GM23338 (cell line): ENCODE measurements around the gene NFE2L1. TPM values are rescaled to one million over a fixed set of nuclear protein-coding genes. Genes with fewer than 3 reads are reported as not detected.

Experiments
- ATAC-seq: fragments of 200-7000 bp; cut with Tn5 transposase; 3 replicates; pipeline ENCODE4 v1.9.1; 2020
- DNase-seq: peaks from one replicate; pipeline ENCODE4 v3.0.0-alpha.2; 2015; ENCODE audit warnings: low spot score
- H2AFZ ChIP-seq: fragments of 200-600 bp; sonication (generic); 2 replicates; pipeline ENCODE4 v1.8.0; 2016; ENCODE audit warnings: antibody characterized with exemption, mild to moderate bottlenecking, moderate library complexity
- H3F3A ChIP-seq: fragments of 200-600 bp; sonication (generic); replicated peaks from 2 replicates; pipeline ENCODE4 v1.8.0; 2017; ENCODE audit warnings: antibody characterized with exemption, mixed run types, low read depth
- H3K27ac ChIP-seq: fragments of 200-600 bp; sonication (generic); 2 replicates; pipeline ENCODE4 v1.6.1; 2016; ENCODE audit warnings: low read depth
- H3K27me3 ChIP-seq: fragments of 200-600 bp; sonication (generic); 2 replicates; pipeline ENCODE4 v1.8.0; 2016; ENCODE audit warnings: mild to moderate bottlenecking, mixed run types, moderate library complexity; ENCODE audit not compliant: insufficient read depth
- H3K36me3 ChIP-seq: fragments of 200-600 bp; sonication (generic); 2 replicates; pipeline ENCODE4 v1.8.0; 2016; ENCODE audit warnings: mild to moderate bottlenecking; ENCODE audit not compliant: insufficient read depth
- H3K4me1 ChIP-seq: fragments of 200-600 bp; sonication (generic); 2 replicates; pipeline ENCODE4 v1.8.0; 2016; ENCODE audit warnings: mild to moderate bottlenecking, moderate library complexity; ENCODE audit not compliant: insufficient read depth
- H3K4me2 ChIP-seq: fragments of 200-600 bp; sonication (generic); 2 replicates; pipeline ENCODE4 v1.7.1; 2017; ENCODE audit warnings: mixed run types
- H3K4me3 ChIP-seq: fragments of 200-600 bp; sonication (generic); 2 replicates; pipeline ENCODE4 v1.6.1; 2016; ENCODE audit warnings: mixed run types
- H3K79me2 ChIP-seq: fragments of 200-600 bp; sonication (generic); replicated peaks from 2 replicates; pipeline ENCODE4 v1.8.0; 2017; ENCODE audit warnings: mild to moderate bottlenecking; ENCODE audit not compliant: insufficient read depth
- H3K9me2 ChIP-seq: fragments of 200-600 bp; sonication (generic); 2 replicates; pipeline ENCODE4 v1.8.0; 2017; ENCODE audit not compliant: insufficient read depth
- H4K20me1 ChIP-seq: fragments of 200-600 bp; sonication (generic); replicated peaks from 2 replicates; pipeline ENCODE4 v1.8.0; 2017; ENCODE audit warnings: mild to moderate bottlenecking; ENCODE audit not compliant: insufficient read depth
- H3K27ac Mint-ChIP-seq: 2 replicates; pipeline ENCODE4 v1.8.0; 2020; ENCODE audit warnings: inconsistent platforms, mild to moderate bottlenecking, moderate library complexity, mixed read lengths
- H3K27me3 Mint-ChIP-seq: 3 replicates; pipeline ENCODE4 v1.8.0; 2022; ENCODE audit warnings: low read depth, mild to moderate bottlenecking, moderate library complexity, mixed read lengths, inconsistent platforms; ENCODE audit not compliant: insufficient read depth, poor library complexity
- H3K36me3 Mint-ChIP-seq: 3 replicates; pipeline ENCODE4 v1.8.0; 2021; ENCODE audit warnings: low read depth, mild to moderate bottlenecking, inconsistent platforms, moderate library complexity, mixed read lengths
- H3K4me1 Mint-ChIP-seq: 3 replicates; pipeline ENCODE4 v1.8.0; 2020; ENCODE audit warnings: mild to moderate bottlenecking, inconsistent platforms, mixed read lengths
- H3K4me3 Mint-ChIP-seq: 3 replicates; pipeline ENCODE4 v1.8.0; 2021; ENCODE audit warnings: moderate library complexity, mild to moderate bottlenecking, inconsistent platforms, mixed read lengths
- H3K9me3 Mint-ChIP-seq: 3 replicates; pipeline ENCODE4 v1.8.0; 2020; ENCODE audit warnings: moderate library complexity, mild to moderate bottlenecking, inconsistent platforms, mixed read lengths
- CREB1 ChIP-seq: fragments of 250-450 bp; sonication (Bioruptor Pico); IDR thresholded peaks from 2 replicates; pipeline ENCODE4 v1.5.0; 2020; ENCODE audit warnings: low read depth, mild to moderate bottlenecking, moderate library complexity
- EZH2 ChIP-seq: fragments of 200-600 bp; sonication (generic); IDR thresholded peaks from one replicate; pipeline ENCODE4 v1.8.0; 2017; ENCODE audit warnings: antibody characterized with exemption, mild to moderate bottlenecking, low read depth; ENCODE audit not compliant: unreplicated experiment
- EZH2phosphoT487 ChIP-seq: fragments of 200-600 bp; sonication (generic); IDR thresholded peaks from one replicate; pipeline ENCODE4 v1.8.1; 2018; ENCODE audit warnings: antibody characterized with exemption; ENCODE audit not compliant: unreplicated experiment
- JUNB ChIP-seq: IDR thresholded peaks from one replicate; pipeline ENCODE4 v1.6.1; 2016; ENCODE audit warnings: antibody characterized with exemption; ENCODE audit not compliant: unreplicated experiment
- NANOG ChIP-seq: IDR thresholded peaks from 2 replicates; pipeline ENCODE4 v1.6.1; 2016; ENCODE audit warnings: antibody characterized with exemption, borderline replicate concordance
- POLR2AphosphoS5 ChIP-seq: IDR thresholded peaks from 2 replicates; pipeline ENCODE4 v1.6.1; 2016; ENCODE audit warnings: antibody characterized with exemption, low read depth
- STAT1 ChIP-seq: IDR thresholded peaks from one replicate; pipeline ENCODE4 v1.6.1; 2016; ENCODE audit warnings: antibody characterized with exemption; ENCODE audit not compliant: unreplicated experiment
- ZNF114 ChIP-seq: fragments of 250-450 bp; sonication (Bioruptor Pico); IDR thresholded peaks from 2 replicates; pipeline ENCODE4 v1.5.0; 2020; ENCODE audit warnings: mild to moderate bottlenecking, moderate library complexity
- ZNF331 ChIP-seq: fragments of 250-450 bp; sonication (Bioruptor Pico); IDR thresholded peaks from 2 replicates; pipeline ENCODE4 v1.5.0; 2020; ENCODE audit warnings: low read depth, mild to moderate bottlenecking, moderate library complexity
- polyA plus RNA-seq: library from polyadenylated mRNA; unstranded; fragments of >200 nt; fragmentation: Nextera tagmentation; extraction: Ambion mirVana; gene quantifications from 2 replicates; pipeline ENCODE4 v1.2.1, GENCODE V29; 2016
- total RNA-seq: library from RNA; depleted of rRNA; stranded (reverse); fragments of >200 nt; shearing (Covaris generic); gene quantifications from 2 replicates; pipeline ENCODE4 v1.2.3, GENCODE V29; 2014
- TF ChIP-seq, protein P1 (sequence below): IDR thresholded peaks from one replicate; pipeline ENCODE4 v1.6.1; 2018; ENCODE audit warnings: antibody characterized with exemption; ENCODE audit not compliant: unreplicated experiment
- TF ChIP-seq, protein P2 (sequence below): IDR thresholded peaks from 2 replicates; pipeline ENCODE4 v1.6.1; 2016; ENCODE audit warnings: antibody characterized with exemption
- TF ChIP-seq, protein P3 (sequence below): fragments of 250-450 bp; sonication (Bioruptor Pico); IDR thresholded peaks from 2 replicates; pipeline ENCODE4 v1.5.0; 2020; ENCODE audit warnings: mild to moderate bottlenecking, moderate library complexity
- TF ChIP-seq, protein P4 (sequence below), 2 experiments: fragments of 200-600 bp in 1 of 2; sonication (generic) in 1 of 2; conservative IDR thresholded peaks; 2 replicates each; pipeline versions ENCODE4 v1.5.1 to v1.6.1; 2016 to 2017; ENCODE audit warnings: antibody characterized with exemption in 2 of 2, low read depth in 2 of 2, mild to moderate bottlenecking in 2 of 2, moderate library complexity in 1 of 2

The NFE2L1 gene
- total and polyA plus RNA-seq, 2 experiments from 2014 or later = 39.9 to 138 TPM

DNA sequence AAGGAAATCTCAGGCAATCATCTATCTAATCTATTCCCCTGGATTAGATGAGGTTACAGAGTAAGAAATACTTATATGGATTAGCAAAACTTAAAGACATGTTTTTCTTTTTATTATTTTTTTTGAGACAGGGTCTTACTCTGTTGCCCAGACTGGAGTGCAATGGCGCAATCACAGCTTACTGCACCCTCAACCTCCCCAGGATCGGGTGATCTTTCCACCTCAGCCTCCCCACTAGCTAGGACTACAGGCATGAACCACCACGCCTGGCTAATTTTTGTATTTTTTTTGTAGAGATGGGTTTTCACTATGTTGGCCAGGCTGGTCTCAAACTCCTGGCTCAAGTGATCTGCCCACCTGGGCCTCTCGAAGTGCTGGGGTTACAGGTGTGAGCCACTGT lies 3.3 kb upstream of the NFE2L1 start:
- Mint-ChIP-seq H3K36me3 (peaks cover 8% of the 10 kb centered on the region; the same call in 2 of the 3 replicates), H3K4me1 (peaks cover 28% of the 10 kb centered on the region), H3K27me3 (peaks cover 21% of the 10 kb centered on the region), H3K9me3 (no peaks in the 10 kb centered on the region), H3K27ac (no peak overlapping the region), H3K4me3 (no peak overlapping the region; the same call in 2 of the 3 replicates)
- TF ChIP-seq, protein P1, sequence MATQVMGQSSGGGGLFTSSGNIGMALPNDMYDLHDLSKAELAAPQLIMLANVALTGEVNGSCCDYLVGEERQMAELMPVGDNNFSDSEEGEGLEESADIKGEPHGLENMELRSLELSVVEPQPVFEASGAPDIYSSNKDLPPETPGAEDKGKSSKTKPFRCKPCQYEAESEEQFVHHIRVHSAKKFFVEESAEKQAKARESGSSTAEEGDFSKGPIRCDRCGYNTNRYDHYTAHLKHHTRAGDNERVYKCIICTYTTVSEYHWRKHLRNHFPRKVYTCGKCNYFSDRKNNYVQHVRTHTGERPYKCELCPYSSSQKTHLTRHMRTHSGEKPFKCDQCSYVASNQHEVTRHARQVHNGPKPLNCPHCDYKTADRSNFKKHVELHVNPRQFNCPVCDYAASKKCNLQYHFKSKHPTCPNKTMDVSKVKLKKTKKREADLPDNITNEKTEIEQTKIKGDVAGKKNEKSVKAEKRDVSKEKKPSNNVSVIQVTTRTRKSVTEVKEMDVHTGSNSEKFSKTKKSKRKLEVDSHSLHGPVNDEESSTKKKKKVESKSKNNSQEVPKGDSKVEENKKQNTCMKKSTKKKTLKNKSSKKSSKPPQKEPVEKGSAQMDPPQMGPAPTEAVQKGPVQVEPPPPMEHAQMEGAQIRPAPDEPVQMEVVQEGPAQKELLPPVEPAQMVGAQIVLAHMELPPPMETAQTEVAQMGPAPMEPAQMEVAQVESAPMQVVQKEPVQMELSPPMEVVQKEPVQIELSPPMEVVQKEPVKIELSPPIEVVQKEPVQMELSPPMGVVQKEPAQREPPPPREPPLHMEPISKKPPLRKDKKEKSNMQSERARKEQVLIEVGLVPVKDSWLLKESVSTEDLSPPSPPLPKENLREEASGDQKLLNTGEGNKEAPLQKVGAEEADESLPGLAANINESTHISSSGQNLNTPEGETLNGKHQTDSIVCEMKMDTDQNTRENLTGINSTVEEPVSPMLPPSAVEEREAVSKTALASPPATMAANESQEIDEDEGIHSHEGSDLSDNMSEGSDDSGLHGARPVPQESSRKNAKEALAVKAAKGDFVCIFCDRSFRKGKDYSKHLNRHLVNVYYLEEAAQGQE = no peak
- TF ChIP-seq CREB1 (CRISPR knock-in tag) (no peak), POLR2AphosphoS5 (no peak), JUNB (no peak), EZH2phosphoT487 (no peak), ZNF331 (no peak), NANOG (no peak), STAT1 (no peak), EZH2 (no peak), ZNF114 (CRISPR knock-in tag) (no peak)
- TF ChIP-seq, protein P2, sequence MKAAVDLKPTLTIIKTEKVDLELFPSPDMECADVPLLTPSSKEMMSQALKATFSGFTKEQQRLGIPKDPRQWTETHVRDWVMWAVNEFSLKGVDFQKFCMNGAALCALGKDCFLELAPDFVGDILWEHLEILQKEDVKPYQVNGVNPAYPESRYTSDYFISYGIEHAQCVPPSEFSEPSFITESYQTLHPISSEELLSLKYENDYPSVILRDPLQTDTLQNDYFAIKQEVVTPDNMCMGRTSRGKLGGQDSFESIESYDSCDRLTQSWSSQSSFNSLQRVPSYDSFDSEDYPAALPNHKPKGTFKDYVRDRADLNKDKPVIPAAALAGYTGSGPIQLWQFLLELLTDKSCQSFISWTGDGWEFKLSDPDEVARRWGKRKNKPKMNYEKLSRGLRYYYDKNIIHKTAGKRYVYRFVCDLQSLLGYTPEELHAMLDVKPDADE = no peak
- TF ChIP-seq, protein P3, sequence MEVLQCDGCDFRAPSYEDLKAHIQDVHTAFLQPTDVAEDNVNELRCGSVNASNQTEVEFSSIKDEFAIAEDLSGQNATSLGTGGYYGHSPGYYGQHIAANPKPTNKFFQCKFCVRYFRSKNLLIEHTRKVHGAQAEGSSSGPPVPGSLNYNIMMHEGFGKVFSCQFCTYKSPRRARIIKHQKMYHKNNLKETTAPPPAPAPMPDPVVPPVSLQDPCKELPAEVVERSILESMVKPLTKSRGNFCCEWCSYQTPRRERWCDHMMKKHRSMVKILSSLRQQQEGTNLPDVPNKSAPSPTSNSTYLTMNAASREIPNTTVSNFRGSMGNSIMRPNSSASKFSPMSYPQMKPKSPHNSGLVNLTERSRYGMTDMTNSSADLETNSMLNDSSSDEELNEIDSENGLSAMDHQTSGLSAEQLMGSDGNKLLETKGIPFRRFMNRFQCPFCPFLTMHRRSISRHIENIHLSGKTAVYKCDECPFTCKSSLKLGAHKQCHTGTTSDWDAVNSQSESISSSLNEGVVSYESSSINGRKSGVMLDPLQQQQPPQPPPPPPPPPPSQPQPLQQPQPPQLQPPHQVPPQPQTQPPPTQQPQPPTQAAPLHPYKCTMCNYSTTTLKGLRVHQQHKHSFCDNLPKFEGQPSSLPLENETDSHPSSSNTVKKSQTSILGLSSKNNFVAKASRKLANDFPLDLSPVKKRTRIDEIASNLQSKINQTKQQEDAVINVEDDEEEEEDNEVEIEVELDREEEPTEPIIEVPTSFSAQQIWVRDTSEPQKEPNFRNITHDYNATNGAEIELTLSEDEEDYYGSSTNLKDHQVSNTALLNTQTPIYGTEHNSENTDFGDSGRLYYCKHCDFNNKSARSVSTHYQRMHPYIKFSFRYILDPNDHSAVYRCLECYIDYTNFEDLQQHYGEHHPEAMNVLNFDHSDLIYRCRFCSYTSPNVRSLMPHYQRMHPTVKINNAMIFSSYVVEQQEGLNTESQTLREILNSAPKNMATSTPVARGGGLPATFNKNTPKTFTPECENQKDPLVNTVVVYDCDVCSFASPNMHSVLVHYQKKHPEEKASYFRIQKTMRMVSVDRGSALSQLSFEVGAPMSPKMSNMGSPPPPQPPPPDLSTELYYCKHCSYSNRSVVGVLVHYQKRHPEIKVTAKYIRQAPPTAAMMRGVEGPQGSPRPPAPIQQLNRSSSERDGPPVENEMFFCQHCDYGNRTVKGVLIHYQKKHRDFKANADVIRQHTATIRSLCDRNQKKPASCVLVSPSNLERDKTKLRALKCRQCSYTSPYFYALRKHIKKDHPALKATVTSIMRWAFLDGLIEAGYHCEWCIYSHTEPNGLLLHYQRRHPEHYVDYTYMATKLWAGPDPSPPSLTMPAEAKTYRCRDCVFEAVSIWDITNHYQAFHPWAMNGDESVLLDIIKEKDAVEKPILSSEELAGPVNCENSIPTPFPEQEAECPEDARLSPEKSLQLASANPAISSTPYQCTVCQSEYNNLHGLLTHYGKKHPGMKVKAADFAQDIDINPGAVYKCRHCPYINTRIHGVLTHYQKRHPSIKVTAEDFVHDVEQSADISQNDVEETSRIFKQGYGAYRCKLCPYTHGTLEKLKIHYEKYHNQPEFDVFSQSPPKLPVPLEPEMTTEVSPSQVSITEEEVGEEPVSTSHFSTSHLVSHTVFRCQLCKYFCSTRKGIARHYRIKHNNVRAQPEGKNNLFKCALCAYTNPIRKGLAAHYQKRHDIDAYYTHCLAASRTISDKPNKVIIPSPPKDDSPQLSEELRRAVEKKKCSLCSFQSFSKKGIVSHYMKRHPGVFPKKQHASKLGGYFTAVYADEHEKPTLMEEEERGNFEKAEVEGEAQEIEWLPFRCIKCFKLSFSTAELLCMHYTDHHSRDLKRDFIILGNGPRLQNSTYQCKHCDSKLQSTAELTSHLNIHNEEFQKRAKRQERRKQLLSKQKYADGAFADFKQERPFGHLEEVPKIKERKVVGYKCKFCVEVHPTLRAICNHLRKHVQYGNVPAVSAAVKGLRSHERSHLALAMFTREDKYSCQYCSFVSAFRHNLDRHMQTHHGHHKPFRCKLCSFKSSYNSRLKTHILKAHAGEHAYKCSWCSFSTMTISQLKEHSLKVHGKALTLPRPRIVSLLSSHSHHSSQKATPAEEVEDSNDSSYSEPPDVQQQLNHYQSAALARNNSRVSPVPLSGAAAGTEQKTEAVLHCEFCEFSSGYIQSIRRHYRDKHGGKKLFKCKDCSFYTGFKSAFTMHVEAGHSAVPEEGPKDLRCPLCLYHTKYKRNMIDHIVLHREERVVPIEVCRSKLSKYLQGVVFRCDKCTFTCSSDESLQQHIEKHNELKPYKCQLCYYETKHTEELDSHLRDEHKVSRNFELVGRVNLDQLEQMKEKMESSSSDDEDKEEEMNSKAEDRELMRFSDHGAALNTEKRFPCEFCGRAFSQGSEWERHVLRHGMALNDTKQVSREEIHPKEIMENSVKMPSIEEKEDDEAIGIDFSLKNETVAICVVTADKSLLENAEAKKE = no peak
- TF ChIP-seq, protein P4, sequence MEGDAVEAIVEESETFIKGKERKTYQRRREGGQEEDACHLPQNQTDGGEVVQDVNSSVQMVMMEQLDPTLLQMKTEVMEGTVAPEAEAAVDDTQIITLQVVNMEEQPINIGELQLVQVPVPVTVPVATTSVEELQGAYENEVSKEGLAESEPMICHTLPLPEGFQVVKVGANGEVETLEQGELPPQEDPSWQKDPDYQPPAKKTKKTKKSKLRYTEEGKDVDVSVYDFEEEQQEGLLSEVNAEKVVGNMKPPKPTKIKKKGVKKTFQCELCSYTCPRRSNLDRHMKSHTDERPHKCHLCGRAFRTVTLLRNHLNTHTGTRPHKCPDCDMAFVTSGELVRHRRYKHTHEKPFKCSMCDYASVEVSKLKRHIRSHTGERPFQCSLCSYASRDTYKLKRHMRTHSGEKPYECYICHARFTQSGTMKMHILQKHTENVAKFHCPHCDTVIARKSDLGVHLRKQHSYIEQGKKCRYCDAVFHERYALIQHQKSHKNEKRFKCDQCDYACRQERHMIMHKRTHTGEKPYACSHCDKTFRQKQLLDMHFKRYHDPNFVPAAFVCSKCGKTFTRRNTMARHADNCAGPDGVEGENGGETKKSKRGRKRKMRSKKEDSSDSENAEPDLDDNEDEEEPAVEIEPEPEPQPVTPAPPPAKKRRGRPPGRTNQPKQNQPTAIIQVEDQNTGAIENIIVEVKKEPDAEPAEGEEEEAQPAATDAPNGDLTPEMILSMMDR (conservative IDR thresholded peaks at IDR 0.05; ENCODE audit: low read depth in 2 of 2) = no peak
- Histone ChIP-seq H3K4me3 (no peak overlapping the region), H3F3A (peaks cover 9% of the 10 kb centered on the region; the same call in 1 of the 2 replicates), H3K4me2 (no peak overlapping the region), H3K36me3 (no peaks in the 10 kb centered on the region), H4K20me1 (peaks cover 4% of the 10 kb centered on the region; the same call in 1 of the 2 replicates), H3K27me3 (no peaks in the 10 kb centered on the region), H2AFZ (no peak overlapping the region), H3K27ac (no peak overlapping the region), H3K9me2 (no peaks in the 10 kb centered on the region), H3K79me2 (peaks cover 27% of the 10 kb centered on the region), H3K4me1 (peaks cover 20% of the 10 kb centered on the region)
- DNase-seq (no peak), ATAC-seq (no peak)
